ENCODE results near the gene CCDC171. TPM values are rescaled to one million over a fixed set of nuclear protein-coding genes. Genes with fewer than 3 reads are reported as not detected.

CCDC171 gene
- 1.1 TPM for total RNA-seq
- polyA plus RNA-seq = under 1 TPM; 0.05 to 0.36 (median 0.18) TPM

DNA sequence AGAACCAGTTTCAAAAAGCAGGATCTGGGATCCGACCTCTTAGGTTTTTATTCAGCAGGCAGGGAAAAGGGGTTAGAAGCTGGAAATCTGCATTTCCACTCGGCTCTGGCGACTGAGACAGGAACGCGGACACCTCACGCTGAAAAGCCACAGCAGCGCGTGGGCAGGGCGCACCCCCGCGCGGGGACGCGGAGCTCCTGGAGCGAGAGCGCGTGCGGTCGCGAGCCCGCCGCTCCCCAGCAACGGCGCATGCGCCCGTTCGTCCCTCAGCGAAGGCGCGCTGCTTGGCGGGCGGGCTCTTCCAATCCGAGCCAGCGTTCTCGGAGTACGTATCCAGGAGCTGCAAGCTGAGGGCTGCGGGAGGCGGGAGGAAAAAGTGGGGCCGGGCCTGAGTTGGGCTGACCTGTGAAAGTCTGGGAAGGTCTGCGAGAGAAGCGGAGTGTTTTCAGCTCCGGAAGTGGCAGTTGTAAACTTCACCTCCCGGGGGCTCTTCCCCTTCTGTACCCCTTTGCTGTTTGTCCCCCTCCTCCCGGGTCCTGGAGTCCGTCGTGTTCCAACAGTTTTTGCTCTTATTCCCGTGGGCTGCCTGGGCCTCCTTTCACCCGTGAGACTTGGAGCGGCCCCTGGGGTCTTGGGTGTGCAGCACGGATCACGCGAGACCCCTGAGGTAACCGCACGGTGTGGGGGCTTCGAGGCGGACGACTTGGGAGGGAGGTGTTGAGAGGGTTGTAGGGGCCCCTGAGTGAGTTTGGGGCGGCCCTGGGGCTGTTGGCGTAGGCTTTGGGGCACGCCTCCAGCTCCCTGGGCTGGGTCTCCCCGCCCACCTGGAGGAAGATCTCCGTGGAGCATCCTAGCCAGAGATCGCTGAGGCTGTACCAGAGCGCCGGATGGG is at the start of gene CCDC171:
Gene CCDC171 (plus strand): TSS at position 408 of the 892 bp plus-strand sequence. CDS start 11,046 bp downstream, outside the sequence.
- ATAC-seq (ENCODE audit: low read depth in 2 of 2) = peak; percentile 86 to 88

DNA sequence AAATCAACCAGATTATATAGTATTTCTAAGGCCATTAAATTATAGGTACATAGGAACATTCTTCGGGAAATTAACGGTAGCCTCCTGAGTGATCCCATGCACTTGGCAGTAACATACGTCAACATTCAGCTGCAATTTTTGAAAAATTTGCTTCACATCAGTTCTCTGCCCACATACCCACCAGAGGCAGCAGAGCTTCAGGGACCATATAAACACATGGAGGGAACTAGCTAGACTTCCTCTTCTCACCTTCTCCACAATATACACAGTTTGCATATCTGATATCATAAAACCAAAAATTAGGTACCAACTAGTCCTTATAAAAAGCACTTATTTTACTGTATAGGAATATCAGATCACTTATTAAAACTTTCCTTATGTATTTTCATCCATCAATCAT is 46.9 kb upstream of the CCDC171 start:
- no peak overlapping the region for H3K27ac ChIP-seq (ENCODE audit: insufficient read depth, low read length, poor library complexity, severe bottlenecking)
- no peaks in the 10 kb centered on the region for H3K27me3 ChIP-seq (ENCODE audit: control insufficient read depth, insufficient read depth, low read length)
- Mint-ChIP-seq H3K9me3 (no peaks in the 10 kb centered on the region), H3K27ac (peak overlapping the region in 2 of 3 donors; percentile 20 to 42), H3K4me3 (peak overlapping the region in 3 of 4 donors; percentile 27 to 61 (median 38)), H3K4me1 (peaks cover 33 to 72% (median 58%) of the 10 kb centered on the region in 4 donors), H3K27me3 (no peaks in the 10 kb centered on the region), H3K36me3 (peaks cover 41% of the 10 kb centered on the region)
- no peaks in the 10 kb centered on the region for H3K9me3 ChIP-seq (ENCODE audit: control insufficient read depth in 2 of 2, low read length in 2 of 2)
- DNase-seq (no peak), ATAC-seq (ENCODE audit: low read depth in 2 of 2) (no peak)
- H3K4me1 ChIP-seq (ENCODE audit: control insufficient read depth, insufficient read depth, low read length, poor library complexity, severe bottlenecking) = peaks cover 65% of the 10 kb centered on the region
- H3K36me3 ChIP-seq (ENCODE audit: control insufficient read depth, insufficient read depth, low read length) = peaks cover 53% of the 10 kb centered on the region
- peak overlapping the region; percentile 41 for H3K4me3 ChIP-seq (ENCODE audit: low read depth, low read length)

More for the DNA sequence above, at the start of gene CCDC171:
- Mint-ChIP-seq H3K9me3 (no peaks in the 10 kb centered on the region), H3K27ac (peak within 1 kb of the TSS; percentile 66 to 91 (median 90)), H3K4me1 (peaks cover 0 to 21% (median 7%) of the 10 kb centered on the region in 4 donors), H3K27me3 (peaks cover 12% of the 10 kb centered on the region), H3K36me3 (no peaks in the 10 kb centered on the region), H3K4me3 (peak within 1 kb of the TSS; percentile 87 to 95 (median 93))
- Histone ChIP-seq H3K4me1 (ENCODE audit: control insufficient read depth, insufficient read depth, low read length, poor library complexity, severe bottlenecking) (peaks cover 19% of the 10 kb centered on the region), H3K36me3 (ENCODE audit: control insufficient read depth, insufficient read depth, low read length) (no peaks in the 10 kb centered on the region), H3K9me3 (ENCODE audit: control insufficient read depth in 2 of 2, low read length in 2 of 2) (no peaks in the 10 kb centered on the region), H3K27me3 (ENCODE audit: control insufficient read depth, insufficient read depth, low read length) (no peaks in the 10 kb centered on the region), H3K4me3 (ENCODE audit: low read depth, low read length) (peak within 1 kb of the TSS; percentile 87), H3K27ac (ENCODE audit: insufficient read depth, low read length, poor library complexity, severe bottlenecking) (peak within 1 kb of the TSS; percentile 6)
- DNase-seq = peak; percentile 79 to 89 (median 84)

DNA sequence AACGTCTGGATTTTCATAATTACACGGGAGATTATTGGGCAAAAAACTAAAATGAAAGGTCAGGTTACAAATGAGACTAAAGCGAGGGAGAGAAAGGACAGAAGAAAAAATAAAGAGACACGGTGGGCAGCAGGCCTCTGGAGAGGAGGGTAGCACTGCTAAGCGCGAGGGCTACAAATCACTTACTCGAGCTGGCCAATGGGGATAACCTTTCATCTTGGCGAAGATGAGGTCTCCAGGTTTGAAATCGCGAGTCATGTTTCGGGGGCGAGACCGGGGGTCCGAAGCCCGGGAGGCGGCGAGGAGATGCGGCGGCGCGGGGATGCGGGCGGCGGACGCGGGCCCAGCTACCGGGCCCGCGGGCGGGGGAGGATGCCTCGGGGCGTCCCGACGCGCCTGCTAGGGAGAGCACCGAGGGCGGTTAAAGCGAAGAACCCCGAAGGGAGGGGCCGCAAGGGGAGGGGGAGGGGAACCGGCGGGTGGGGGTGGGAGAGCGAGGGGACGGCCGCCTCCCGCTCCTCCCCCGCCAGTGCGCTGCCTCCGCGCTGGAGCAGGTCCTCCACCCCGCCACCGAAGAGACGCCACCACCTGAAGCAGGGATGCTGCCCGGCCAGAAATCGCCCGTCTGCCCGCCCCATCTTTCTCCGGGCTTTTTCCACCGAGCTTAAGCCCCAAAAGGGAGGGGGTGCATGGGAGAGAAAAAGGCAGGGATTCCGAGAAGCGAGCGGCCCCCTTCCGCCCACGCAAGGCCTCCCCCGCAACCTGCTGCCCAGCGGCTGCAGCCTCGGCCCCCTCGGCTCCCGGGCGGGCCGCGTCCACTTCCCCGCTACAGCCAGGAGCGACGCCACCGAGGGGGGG is 42.7 kb upstream of the CCDC171 start:
- no peaks in the 10 kb centered on the region for H3K9me3 ChIP-seq (ENCODE audit: control insufficient read depth in 2 of 2, low read length in 2 of 2)
- peaks cover 36% of the 10 kb centered on the region for H3K36me3 ChIP-seq (ENCODE audit: control insufficient read depth, insufficient read depth, low read length)
- peaks cover 56% of the 10 kb centered on the region for H3K4me1 ChIP-seq (ENCODE audit: control insufficient read depth, insufficient read depth, low read length, poor library complexity, severe bottlenecking)
- H3K27ac Mint-ChIP-seq = peak overlapping the region; percentile 97 to 100 (median 97)
- H3K27me3 ChIP-seq (ENCODE audit: control insufficient read depth, insufficient read depth, low read length) = no peaks in the 10 kb centered on the region
- peaks cover 23% of the 10 kb centered on the region for H3K36me3 Mint-ChIP-seq
- H3K27ac ChIP-seq (ENCODE audit: insufficient read depth, low read length, poor library complexity, severe bottlenecking) = peak overlapping the region; percentile 88
- DNase-seq = peak; percentile 59 to 74 (median 62)
- H3K27me3 Mint-ChIP-seq = no peaks in the 10 kb centered on the region
- peaks cover 22 to 66% (median 46%) of the 10 kb centered on the region in 4 donors for H3K4me1 Mint-ChIP-seq
- peak overlapping the region; percentile 90 to 99 (median 95) for H3K4me3 Mint-ChIP-seq
- peak overlapping the region; percentile 95 for H3K4me3 ChIP-seq (ENCODE audit: low read depth, low read length)
- peaks cover 0 to 1% (median 0%) of the 10 kb centered on the region in 7 donors for H3K9me3 Mint-ChIP-seq
- peak; percentile 30 to 43 for ATAC-seq (ENCODE audit: low read depth in 2 of 2)

DNA sequence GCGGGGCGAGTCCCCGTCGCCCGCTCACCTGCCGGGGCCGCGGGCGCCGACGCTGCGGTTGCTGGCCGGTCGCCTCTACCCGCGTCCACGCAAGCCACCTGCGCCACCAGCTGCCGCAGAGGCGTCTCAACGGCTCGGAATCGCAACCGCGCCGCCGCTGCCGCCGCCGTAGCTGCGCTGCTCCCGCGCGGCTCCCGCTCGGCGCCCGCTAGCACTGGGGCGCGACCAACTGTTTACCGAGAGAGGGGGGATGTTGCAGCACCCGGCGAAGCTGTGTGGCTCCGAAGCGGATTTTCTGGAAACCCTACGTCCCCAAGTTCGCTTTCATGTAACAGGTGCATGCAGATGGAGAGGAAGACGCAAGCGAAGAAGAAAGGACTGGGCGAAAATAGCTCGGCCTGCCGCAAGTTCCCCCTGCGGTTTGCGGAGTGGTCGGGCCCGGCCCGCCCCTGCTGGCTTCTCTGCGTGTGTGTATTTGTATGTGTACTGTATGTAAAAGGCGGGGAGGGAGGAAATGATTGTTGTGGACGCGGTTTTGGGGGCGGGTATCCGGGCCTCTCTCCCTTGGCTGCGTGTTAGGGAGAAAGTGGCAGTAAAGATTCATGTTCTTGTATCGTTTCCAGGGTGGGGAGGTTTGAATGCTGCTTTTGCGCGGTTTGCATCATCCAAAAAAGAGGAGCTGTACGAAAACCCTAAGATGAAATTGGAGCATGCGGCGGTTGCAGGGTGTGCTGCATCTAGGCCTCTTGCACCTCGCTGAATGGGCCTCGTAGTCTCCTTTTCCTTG is 41.9 kb upstream of the CCDC171 start, which contains the start of gene PSIP1:
Gene PSIP1 (minus strand): TSS at position 182 of the 787 bp plus-strand sequence. CDS start 782 bp downstream, outside the sequence.
- peak within 1 kb of the TSS; percentile 94 to 99 (median 97) for H3K4me3 Mint-ChIP-seq
- peaks cover 0 to 1% (median 0%) of the 10 kb centered on the region in 7 donors for H3K9me3 Mint-ChIP-seq
- peak within 1 kb of the TSS; percentile 100 for H3K27ac Mint-ChIP-seq
- H3K9me3 ChIP-seq (ENCODE audit: control insufficient read depth in 2 of 2, low read length in 2 of 2) = no peaks in the 10 kb centered on the region
- no peaks in the 10 kb centered on the region for H3K27me3 Mint-ChIP-seq
- peak within 1 kb of the TSS; percentile 95 for H3K4me3 ChIP-seq (ENCODE audit: low read depth, low read length)
- H3K36me3 ChIP-seq (ENCODE audit: control insufficient read depth, insufficient read depth, low read length) = peaks cover 27% of the 10 kb centered on the region
- peak within 1 kb of the TSS; percentile 88 for H3K27ac ChIP-seq (ENCODE audit: insufficient read depth, low read length, poor library complexity, severe bottlenecking)
- ATAC-seq (ENCODE audit: low read depth in 2 of 2) = peak; percentile 86 to 89
- peaks cover 18 to 62% (median 42%) of the 10 kb centered on the region in 4 donors for H3K4me1 Mint-ChIP-seq
- H3K4me1 ChIP-seq (ENCODE audit: control insufficient read depth, insufficient read depth, low read length, poor library complexity, severe bottlenecking) = peaks cover 50% of the 10 kb centered on the region
- DNase-seq = peak; percentile 83 to 94 (median 94)
- H3K27me3 ChIP-seq (ENCODE audit: control insufficient read depth, insufficient read depth, low read length) = no peaks in the 10 kb centered on the region
- H3K36me3 Mint-ChIP-seq = peaks cover 18% of the 10 kb centered on the region

DNA sequence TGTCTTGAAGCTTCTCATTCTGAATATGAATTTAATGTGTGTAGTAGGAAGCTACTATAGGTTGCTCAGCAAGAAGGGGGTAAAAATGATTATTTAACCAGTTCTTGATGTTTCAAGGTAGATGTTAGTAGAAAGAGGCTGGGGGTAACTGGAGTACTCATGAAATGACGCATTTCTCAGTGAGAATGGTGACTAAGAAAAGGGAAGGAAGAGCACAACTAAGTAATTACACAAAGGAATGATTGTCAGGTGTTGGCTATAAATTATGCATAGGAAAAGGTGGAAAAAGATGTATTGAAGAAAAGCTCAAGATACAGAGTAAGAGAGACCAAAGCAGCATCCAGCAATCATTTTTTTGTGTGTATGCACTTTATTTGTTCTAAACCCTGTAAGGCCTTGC is 40.6 kb upstream of the CCDC171 start:
- peaks cover 0 to 1% (median 0%) of the 10 kb centered on the region in 7 donors for H3K9me3 Mint-ChIP-seq

DNA sequence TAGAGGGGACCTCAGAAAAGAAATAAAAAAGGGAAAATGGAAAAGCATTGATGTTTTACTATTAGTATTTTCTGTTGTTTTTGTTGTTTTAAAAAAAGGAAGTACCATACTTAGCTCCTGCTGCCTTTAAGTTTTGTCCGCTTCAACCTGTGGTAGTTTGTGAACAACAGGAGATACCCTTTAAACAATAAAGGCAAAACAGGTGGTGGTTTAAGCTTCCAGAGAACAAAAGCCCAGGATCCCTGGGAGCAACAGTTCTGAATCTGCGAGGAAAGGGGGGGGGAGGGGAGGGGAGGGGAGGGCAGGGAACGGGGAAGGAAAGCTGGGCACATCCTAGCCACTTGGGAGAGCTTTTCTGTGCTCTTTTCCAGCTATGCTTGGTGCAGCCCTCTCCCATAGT is 40.0 kb upstream of the CCDC171 start:
- H3K4me3 Mint-ChIP-seq = no peak overlapping the region
- H3K9me3 ChIP-seq (ENCODE audit: control insufficient read depth in 2 of 2, low read length in 2 of 2) = no peaks in the 10 kb centered on the region
- DNase-seq (no peak), ATAC-seq (ENCODE audit: low read depth in 2 of 2) (no peak)
- H3K36me3 ChIP-seq (ENCODE audit: control insufficient read depth, insufficient read depth, low read length) = peaks cover 9% of the 10 kb centered on the region
- peaks cover 7% of the 10 kb centered on the region for H3K36me3 Mint-ChIP-seq
- peaks cover 37% of the 10 kb centered on the region for H3K4me1 ChIP-seq (ENCODE audit: control insufficient read depth, insufficient read depth, low read length, poor library complexity, severe bottlenecking)
- peaks cover 6 to 44% (median 28%) of the 10 kb centered on the region in 4 donors for H3K4me1 Mint-ChIP-seq
- H3K27me3 Mint-ChIP-seq = no peaks in the 10 kb centered on the region
- H3K9me3 Mint-ChIP-seq = peaks cover 0 to 1% (median 0%) of the 10 kb centered on the region in 7 donors
- no peaks in the 10 kb centered on the region for H3K27me3 ChIP-seq (ENCODE audit: control insufficient read depth, insufficient read depth, low read length)
- H3K27ac Mint-ChIP-seq = peak overlapping the region in 1 of 3 donors; percentile 100
- H3K27ac ChIP-seq (ENCODE audit: insufficient read depth, low read length, poor library complexity, severe bottlenecking) = no peak overlapping the region
- H3K4me3 ChIP-seq (ENCODE audit: low read depth, low read length) = no peak overlapping the region

More for the DNA sequence above, 40.6 kb upstream of the CCDC171 start:
- no peaks in the 10 kb centered on the region for H3K27me3 Mint-ChIP-seq
- H3K27ac Mint-ChIP-seq = peak overlapping the region; percentile 75 to 100 (median 81)
- ATAC-seq (ENCODE audit: low read depth in 2 of 2) (no peak), DNase-seq (no peak)
- Histone ChIP-seq H3K36me3 (ENCODE audit: control insufficient read depth, insufficient read depth, low read length) (peaks cover 16% of the 10 kb centered on the region), H3K9me3 (ENCODE audit: control insufficient read depth in 2 of 2, low read length in 2 of 2) (no peaks in the 10 kb centered on the region), H3K4me3 (ENCODE audit: low read depth, low read length) (peak overlapping the region; percentile 77), H3K4me1 (ENCODE audit: control insufficient read depth, insufficient read depth, low read length, poor library complexity, severe bottlenecking) (peaks cover 44% of the 10 kb centered on the region), H3K27me3 (ENCODE audit: control insufficient read depth, insufficient read depth, low read length) (no peaks in the 10 kb centered on the region), H3K27ac (ENCODE audit: insufficient read depth, low read length, poor library complexity, severe bottlenecking) (peak overlapping the region; percentile 88)
- peaks cover 7% of the 10 kb centered on the region for H3K36me3 Mint-ChIP-seq
- H3K4me1 Mint-ChIP-seq = peaks cover 6 to 49% (median 31%) of the 10 kb centered on the region in 4 donors
- H3K4me3 Mint-ChIP-seq = peak overlapping the region; percentile 16 to 96 (median 56)

All from CD4-positive, CD25-positive, alpha-beta regulatory T cell (primary cell).